ENCODE data around the gene SEMA3D. TPM values are rescaled to one million over a fixed set of nuclear protein-coding genes. Genes with fewer than 3 reads are reported as not detected.

The SEMA3D gene
- total RNA-seq, 1 experiment from 2014 or later: 23.3 TPM

- DNase-seq (ENCODE audit: low spot score): no peak
- Histone ChIP-seq H3K4me1 (ENCODE audit: insufficient read depth, low read length, poor library complexity, severe bottlenecking) (no peaks in the 10 kb centered on the region), H3K36me3 (ENCODE audit: insufficient read depth, low read length, poor library complexity, severe bottlenecking) (no peaks in the 10 kb centered on the region), H3K27ac (ENCODE audit: low read depth, low read length, poor library complexity, severe bottlenecking) (no peak overlapping the region), H3K27me3 (replicated peaks; ENCODE audit: insufficient read depth, low read depth, low read length, poor library complexity) (no peaks in the 10 kb centered on the region), H3K4me3 (ENCODE audit: low read depth, low read length, poor library complexity, severe bottlenecking) (no peak overlapping the region), H3K9me3 (ENCODE audit: low read depth, low read length, poor library complexity, severe bottlenecking) (no peaks in the 10 kb centered on the region)
- CTCF ChIA-PET: no interaction called here
- intact Hi-C loops (cut with micrococcal nuclease; ENCODE audit: unreplicated experiment): no loop called here
- no peak for TF ChIP-seq EZH2 (IDR thresholded peaks at IDR 0.05; ENCODE audit: borderline replicate concordance, low read depth, low read length, poor library complexity, severe bottlenecking)
- TF ChIP-seq, protein P1, sequence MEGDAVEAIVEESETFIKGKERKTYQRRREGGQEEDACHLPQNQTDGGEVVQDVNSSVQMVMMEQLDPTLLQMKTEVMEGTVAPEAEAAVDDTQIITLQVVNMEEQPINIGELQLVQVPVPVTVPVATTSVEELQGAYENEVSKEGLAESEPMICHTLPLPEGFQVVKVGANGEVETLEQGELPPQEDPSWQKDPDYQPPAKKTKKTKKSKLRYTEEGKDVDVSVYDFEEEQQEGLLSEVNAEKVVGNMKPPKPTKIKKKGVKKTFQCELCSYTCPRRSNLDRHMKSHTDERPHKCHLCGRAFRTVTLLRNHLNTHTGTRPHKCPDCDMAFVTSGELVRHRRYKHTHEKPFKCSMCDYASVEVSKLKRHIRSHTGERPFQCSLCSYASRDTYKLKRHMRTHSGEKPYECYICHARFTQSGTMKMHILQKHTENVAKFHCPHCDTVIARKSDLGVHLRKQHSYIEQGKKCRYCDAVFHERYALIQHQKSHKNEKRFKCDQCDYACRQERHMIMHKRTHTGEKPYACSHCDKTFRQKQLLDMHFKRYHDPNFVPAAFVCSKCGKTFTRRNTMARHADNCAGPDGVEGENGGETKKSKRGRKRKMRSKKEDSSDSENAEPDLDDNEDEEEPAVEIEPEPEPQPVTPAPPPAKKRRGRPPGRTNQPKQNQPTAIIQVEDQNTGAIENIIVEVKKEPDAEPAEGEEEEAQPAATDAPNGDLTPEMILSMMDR (conservative IDR thresholded peaks at IDR 0.05; ENCODE audit: low read depth, low read length): no peak
- no TSS peak for BruUV-seq (replicated peaks)
- POLR2A ChIA-PET (ENCODE audit: low non-redundant PET): no interaction called here
Observed at GRCh38 chr7:85224171-85224570, 37.3 kb upstream of the SEMA3D start.

- Histone ChIP-seq H3K27me3 (replicated peaks; ENCODE audit: insufficient read depth, low read depth, low read length, poor library complexity) (no peaks in the 10 kb centered on the region), H3K27ac (ENCODE audit: low read depth, low read length, poor library complexity, severe bottlenecking) (no peak overlapping the region), H3K9me3 (ENCODE audit: low read depth, low read length, poor library complexity, severe bottlenecking) (no peaks in the 10 kb centered on the region), H3K36me3 (ENCODE audit: insufficient read depth, low read length, poor library complexity, severe bottlenecking) (no peaks in the 10 kb centered on the region), H3K4me1 (ENCODE audit: insufficient read depth, low read length, poor library complexity, severe bottlenecking) (no peaks in the 10 kb centered on the region), H3K4me3 (ENCODE audit: low read depth, low read length, poor library complexity, severe bottlenecking) (no peak overlapping the region)
- POLR2A ChIA-PET (ENCODE audit: low non-redundant PET): no interaction called here
- no TSS peak for BruUV-seq (replicated peaks)
- no peak for TF ChIP-seq EZH2 (IDR thresholded peaks at IDR 0.05; ENCODE audit: borderline replicate concordance, low read depth, low read length, poor library complexity, severe bottlenecking)
- TF ChIP-seq, protein P1 (conservative IDR thresholded peaks at IDR 0.05; ENCODE audit: low read depth, low read length): no peak
- CTCF ChIA-PET: no interaction called here
- intact Hi-C loops (cut with micrococcal nuclease; ENCODE audit: unreplicated experiment): no loop called here
- DNase-seq (ENCODE audit: low spot score): no peak
Observed at GRCh38 chr7:85222522-85222921, 35.7 kb upstream of the SEMA3D start.

GRCh38 chr7:85221796-85222195 lies 34.9 kb upstream of the SEMA3D start:
- Histone ChIP-seq H3K27me3 (replicated peaks; ENCODE audit: insufficient read depth, low read depth, low read length, poor library complexity) (no peaks in the 10 kb centered on the region), H3K36me3 (ENCODE audit: insufficient read depth, low read length, poor library complexity, severe bottlenecking) (no peaks in the 10 kb centered on the region), H3K4me1 (ENCODE audit: insufficient read depth, low read length, poor library complexity, severe bottlenecking) (no peaks in the 10 kb centered on the region), H3K27ac (ENCODE audit: low read depth, low read length, poor library complexity, severe bottlenecking) (no peak overlapping the region), H3K4me3 (ENCODE audit: low read depth, low read length, poor library complexity, severe bottlenecking) (no peak overlapping the region), H3K9me3 (ENCODE audit: low read depth, low read length, poor library complexity, severe bottlenecking) (no peaks in the 10 kb centered on the region)
- DNase-seq (ENCODE audit: low spot score): no peak
- CTCF ChIA-PET: no interaction called here
- intact Hi-C loops (cut with micrococcal nuclease; ENCODE audit: unreplicated experiment): no loop called here
- TF ChIP-seq, protein P1 (conservative IDR thresholded peaks at IDR 0.05; ENCODE audit: low read depth, low read length): no peak
- POLR2A ChIA-PET (ENCODE audit: low non-redundant PET): no interaction called here
- no TSS peak for BruUV-seq (replicated peaks)

Data from A673 (cell line).